ENCODE results near the gene HYAL2. TPM values are rescaled to one million over a fixed set of nuclear protein-coding genes. Genes with fewer than 3 reads are reported as not detected.
A peak's percentile ranks its signal among the peaks of the same experiment; 100 is the strongest.

Gene HYAL2
- total and polyA plus RNA-seq, 9 of the 15 experiments (the other 6 are each of a cell fraction or from before 2014, with no cell fraction given), result 0.36 to 22.7 (median 11.4) TPM; not detected in 1

DNA sequence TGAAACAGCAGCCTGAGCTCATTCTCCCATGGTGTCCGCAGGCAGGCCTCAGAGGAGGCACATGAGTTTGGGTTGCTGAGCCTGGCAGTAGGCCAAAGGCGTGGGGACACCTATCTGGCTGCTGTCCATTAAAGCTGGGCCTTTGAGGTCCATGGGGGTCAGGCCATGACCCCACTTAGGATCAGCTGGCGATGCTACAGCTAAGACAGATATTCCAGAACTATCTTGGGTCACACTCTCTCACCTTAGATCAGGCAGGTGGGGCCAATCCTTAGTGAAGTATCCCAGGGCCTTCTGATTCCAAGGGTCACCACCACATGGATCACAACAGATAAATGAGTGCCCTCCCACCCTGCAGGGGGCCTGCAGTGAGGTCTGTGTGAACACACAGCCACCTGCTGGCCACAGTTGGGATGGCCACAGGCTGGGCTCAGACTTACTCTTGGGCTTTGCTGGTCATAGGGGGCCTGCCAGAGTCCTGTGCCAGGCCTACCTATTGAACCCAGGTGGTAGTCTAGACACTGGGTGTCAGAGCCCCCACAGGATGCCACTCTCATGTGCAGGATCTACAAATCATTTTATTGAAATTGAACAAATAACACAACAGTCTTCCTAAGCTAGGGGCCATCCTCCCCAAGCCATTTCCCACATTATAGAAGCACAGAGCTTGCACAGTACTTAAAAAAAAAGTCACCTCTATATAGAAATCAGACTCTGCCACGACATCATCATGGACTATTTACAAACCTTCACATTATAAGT, 2.0 kb upstream of the HYAL2 start (continued):
- TF ChIP-seq TSHZ1 (CRISPR knock-in tag; IDR thresholded peaks at IDR 0.05), result no peak
- TF ChIP-seq ATF1 (CRISPR knock-in tag; IDR thresholded peaks at IDR 0.05), result no peak
- TF ChIP-seq ATF1 (tag; IDR thresholded peaks at IDR 0.05), result peak; percentile 36; the same call in 1 of the 2 replicates
- TF ChIP-seq E2F5 (CRISPR knock-in tag; IDR thresholded peaks at IDR 0.05), result no peak
- TF ChIP-seq, protein P1, sequence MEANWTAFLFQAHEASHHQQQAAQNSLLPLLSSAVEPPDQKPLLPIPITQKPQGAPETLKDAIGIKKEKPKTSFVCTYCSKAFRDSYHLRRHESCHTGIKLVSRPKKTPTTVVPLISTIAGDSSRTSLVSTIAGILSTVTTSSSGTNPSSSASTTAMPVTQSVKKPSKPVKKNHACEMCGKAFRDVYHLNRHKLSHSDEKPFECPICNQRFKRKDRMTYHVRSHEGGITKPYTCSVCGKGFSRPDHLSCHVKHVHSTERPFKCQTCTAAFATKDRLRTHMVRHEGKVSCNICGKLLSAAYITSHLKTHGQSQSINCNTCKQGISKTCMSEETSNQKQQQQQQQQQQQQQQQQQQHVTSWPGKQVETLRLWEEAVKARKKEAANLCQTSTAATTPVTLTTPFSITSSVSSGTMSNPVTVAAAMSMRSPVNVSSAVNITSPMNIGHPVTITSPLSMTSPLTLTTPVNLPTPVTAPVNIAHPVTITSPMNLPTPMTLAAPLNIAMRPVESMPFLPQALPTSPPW (CRISPR knock-in tag; IDR thresholded peaks at IDR 0.05), result peak; percentile 46
- peak; percentile 22; the same call in 1 of the 2 replicates for TF ChIP-seq TCF3 (CRISPR knock-in tag; IDR thresholded peaks at IDR 0.05)
- peak; percentile 75 for TF ChIP-seq NR2C1 (IDR thresholded peaks at IDR 0.05)
- peak; percentile 39; the same call in 1 of the 2 replicates for TF ChIP-seq NR2C1 (tag; IDR thresholded peaks at IDR 0.05)
- no peak for TF ChIP-seq MAFF (IDR thresholded peaks at IDR 0.05; ENCODE audit: low read length)
- TF ChIP-seq RAD21 (CRISPR knock-in tag; conservative IDR thresholded peaks at IDR 0.05 in 1 of 2, IDR thresholded peaks at IDR 0.05 in 1 of 2), result peak; percentile 70 to 91
- TF ChIP-seq, protein P2, sequence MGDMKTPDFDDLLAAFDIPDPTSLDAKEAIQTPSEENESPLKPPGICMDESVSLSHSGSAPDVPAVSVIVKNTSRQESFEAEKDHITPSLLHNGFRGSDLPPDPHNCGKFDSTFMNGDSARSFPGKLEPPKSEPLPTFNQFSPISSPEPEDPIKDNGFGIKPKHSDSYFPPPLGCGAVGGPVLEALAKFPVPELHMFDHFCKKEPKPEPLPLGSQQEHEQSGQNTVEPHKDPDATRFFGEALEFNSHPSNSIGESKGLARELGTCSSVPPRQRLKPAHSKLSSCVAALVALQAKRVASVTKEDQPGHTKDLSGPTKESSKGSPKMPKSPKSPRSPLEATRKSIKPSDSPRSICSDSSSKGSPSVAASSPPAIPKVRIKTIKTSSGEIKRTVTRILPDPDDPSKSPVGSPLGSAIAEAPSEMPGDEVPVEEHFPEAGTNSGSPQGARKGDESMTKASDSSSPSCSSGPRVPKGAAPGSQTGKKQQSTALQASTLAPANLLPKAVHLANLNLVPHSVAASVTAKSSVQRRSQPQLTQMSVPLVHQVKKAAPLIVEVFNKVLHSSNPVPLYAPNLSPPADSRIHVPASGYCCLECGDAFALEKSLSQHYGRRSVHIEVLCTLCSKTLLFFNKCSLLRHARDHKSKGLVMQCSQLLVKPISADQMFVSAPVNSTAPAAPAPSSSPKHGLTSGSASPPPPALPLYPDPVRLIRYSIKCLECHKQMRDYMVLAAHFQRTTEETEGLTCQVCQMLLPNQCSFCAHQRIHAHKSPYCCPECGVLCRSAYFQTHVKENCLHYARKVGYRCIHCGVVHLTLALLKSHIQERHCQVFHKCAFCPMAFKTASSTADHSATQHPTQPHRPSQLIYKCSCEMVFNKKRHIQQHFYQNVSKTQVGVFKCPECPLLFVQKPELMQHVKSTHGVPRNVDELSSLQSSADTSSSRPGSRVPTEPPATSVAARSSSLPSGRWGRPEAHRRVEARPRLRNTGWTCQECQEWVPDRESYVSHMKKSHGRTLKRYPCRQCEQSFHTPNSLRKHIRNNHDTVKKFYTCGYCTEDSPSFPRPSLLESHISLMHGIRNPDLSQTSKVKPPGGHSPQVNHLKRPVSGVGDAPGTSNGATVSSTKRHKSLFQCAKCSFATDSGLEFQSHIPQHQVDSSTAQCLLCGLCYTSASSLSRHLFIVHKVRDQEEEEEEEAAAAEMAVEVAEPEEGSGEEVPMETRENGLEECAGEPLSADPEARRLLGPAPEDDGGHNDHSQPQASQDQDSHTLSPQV (IDR thresholded peaks at IDR 0.05), result peak; percentile 61
- TF ChIP-seq NRF1 (conservative IDR thresholded peaks at IDR 0.05 in 1 of 2, IDR thresholded peaks at IDR 0.05 in 1 of 2), result no peak
- TF ChIP-seq, protein P3, sequence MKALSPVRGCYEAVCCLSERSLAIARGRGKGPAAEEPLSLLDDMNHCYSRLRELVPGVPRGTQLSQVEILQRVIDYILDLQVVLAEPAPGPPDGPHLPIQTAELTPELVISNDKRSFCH (CRISPR knock-in tag; IDR thresholded peaks at IDR 0.05), result no peak
- TF ChIP-seq, protein P3 (tag; IDR thresholded peaks at IDR 0.05), result peak; percentile 70; the same call in 1 of the 2 replicates
- TF ChIP-seq LARP7 (IDR thresholded peaks at IDR 0.05), result no peak
